GM18505 (cell line): Measurements from ENCODE around the gene CCDC81.
"Not testable (repeated sequence)": the region's sequence is repeated elsewhere in the genome, so short reads cannot be mapped to it uniquely, and the experiment has no call there.

ENCODE experiments used
- ATAC-seq: cut with Tn5 transposase; IDR thresholded peaks from one replicate; pipeline ENCODE4 v1.9.1; 2021; ENCODE audit not compliant: unreplicated experiment
- POLR2A ChIP-seq: IDR thresholded peaks from 4 replicates; pipeline ENCODE4 v1.6.1; 2011; ENCODE audit warnings: borderline replicate concordance; ENCODE audit not compliant: insufficient read depth, insufficient read length; ENCODE audit errors: extremely low read depth

Gene CCDC81

DNA sequence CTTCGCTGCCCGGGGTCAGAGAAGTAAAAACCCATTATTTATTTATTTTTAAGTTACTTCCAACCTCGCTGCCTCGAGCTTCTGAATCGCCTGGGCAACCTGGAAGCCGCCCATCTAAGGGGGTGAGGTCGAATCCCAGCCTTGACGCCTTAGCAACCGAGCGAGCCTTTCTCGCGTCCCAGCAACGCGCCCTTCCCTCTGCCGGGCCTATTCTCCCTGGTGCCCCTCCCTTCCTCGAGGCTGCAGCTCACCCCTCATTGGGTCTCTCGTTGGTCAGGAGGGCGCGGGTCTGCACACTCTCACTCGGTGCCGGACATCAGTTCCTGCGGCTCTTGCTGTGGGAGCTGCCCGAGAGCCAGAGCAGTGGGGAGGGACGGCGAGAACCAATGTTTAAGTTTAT lies at the start of gene CCDC81:
Gene CCDC81 (plus strand): TSS at position 302 of the 400 bp plus-strand sequence. CDS start 277 bp downstream, outside the sequence.
- ATAC-seq: no peak
- TF ChIP-seq POLR2A: no peak

DNA sequence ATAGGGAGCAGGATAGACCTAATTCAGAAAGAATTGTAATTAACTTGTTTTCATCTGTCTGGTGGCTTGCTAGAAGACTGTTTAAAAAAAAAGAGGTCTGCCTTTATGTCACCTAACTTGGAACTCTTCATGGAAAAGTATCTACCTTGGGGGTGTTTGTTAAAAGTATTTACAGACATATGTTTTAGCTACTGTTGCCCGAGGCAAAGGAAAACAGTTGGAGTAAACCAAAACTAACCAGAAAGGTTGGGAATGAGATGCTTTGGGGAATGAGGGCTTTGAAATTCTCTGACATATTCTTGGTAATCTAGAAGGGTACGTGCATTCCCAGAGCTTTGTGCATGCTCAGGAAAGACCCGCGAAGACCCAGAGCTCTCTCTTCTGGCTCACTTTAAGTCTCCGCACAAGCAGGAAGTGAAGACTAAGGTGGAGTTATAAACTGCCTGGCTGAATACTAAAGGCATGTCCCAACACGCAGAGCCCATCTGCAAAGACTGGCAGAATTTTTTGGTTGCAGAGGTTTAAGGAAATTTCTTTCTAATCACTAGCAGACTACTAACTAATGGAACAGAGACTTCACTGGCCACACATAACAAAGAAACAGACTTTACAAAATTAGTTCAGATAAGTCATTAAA lies 39.4 kb upstream of the CCDC81 start:
- no peak for TF ChIP-seq POLR2A
- no peak for ATAC-seq

DNA sequence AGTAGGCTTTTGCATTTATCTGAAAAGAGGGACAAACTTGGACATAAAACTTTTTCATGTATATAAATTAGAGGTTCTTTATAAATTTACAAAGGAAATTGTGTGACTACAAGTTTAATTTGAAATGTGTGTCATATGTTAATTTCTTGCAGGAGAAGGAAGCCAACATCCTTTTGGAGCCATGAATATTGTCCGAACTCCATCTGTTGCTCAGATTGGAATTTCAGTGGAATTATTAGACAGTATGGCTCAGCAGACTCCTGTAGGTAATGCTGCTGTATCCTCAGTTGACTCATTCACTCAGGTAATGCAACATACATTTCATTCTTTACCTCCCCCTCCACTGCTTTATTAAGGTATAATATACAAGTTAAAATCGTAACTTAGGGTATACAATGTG lies 37.5 kb upstream of the CCDC81 start:
- no peak for ATAC-seq
- no peak for TF ChIP-seq POLR2A

DNA sequence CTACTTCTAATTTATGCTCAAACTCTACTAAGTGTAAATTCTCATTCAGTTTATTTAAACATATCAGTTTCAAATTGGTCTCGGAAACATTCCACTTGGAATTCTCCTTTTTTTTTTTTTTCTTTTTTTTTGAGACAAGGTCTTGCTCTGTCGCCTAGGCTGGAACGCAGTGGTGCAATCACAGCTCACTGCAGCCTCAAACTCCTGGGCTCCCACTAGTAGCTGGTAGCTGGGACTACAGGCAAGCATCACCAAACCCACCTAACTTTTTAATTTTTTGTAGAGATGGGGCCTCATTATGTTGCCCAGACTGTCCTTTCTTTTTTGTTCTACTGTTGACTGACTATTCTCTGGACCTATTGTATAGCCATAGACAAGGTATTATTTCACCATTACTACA lies 33.3 kb upstream of the CCDC81 start:
- TF ChIP-seq POLR2A: no peak
- ATAC-seq: no peak

DNA sequence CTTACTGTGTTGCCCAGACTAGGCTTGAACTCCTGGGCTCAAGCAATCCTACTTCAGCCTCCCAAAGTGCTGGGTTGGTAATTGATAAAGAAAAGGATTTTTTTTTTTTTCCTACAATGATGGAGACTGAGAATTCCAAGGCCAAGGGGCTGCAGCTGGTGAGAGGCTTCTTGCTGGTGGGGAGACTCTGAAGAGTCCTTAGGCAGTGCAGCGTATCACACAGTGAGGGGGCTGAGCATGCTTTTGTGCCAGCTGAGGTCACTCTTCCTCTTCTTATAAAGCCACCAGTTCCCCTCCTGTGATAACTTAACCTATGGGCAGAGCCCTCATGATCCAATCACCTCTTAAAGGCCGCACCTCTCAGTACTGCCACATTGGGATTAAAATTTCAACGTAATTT lies 28.2 kb upstream of the CCDC81 start:
- no peak for TF ChIP-seq POLR2A
- no peak for ATAC-seq

DNA sequence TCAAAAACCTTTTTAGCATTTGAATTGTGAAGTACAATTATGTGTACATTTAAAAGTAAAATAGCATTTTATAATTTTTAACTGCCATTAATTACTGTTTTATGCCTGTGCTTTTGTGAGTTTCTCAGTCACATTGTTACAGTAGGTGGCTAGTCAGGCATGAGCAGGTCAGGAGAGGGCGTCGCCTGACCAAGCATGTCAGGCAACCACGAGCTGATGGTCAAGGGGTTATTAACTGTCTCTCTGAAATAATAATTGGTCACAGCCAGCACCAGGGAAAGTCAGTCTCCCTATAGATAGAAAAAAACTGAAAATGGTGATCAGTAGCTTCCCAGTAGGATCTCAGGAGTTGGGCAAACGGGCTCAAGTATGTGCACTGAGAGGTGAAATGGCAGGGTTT lies 19.4 kb upstream of the CCDC81 start:
- no peak for ATAC-seq
- TF ChIP-seq POLR2A: no peak

DNA sequence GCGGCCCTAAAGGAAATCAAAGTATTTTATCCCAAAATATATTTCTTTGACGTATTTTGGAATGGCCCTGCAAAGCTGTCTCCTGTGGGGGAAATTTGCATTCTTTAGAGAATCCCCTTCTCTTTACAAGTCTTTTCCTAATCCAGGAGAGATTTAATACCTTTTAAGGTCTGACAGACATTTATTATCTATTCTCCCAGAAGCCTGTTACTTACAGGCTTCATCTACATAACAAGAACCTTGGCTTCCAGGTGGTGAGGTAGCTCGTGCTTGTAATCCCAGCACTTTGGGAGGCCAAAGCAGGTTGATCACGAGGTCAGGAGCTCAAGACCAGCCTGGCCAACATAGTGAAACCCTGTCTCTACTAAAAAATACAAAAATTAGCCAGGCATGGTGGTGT lies 17.3 kb upstream of the CCDC81 start:
- ATAC-seq: not testable (repeated sequence)

DNA sequence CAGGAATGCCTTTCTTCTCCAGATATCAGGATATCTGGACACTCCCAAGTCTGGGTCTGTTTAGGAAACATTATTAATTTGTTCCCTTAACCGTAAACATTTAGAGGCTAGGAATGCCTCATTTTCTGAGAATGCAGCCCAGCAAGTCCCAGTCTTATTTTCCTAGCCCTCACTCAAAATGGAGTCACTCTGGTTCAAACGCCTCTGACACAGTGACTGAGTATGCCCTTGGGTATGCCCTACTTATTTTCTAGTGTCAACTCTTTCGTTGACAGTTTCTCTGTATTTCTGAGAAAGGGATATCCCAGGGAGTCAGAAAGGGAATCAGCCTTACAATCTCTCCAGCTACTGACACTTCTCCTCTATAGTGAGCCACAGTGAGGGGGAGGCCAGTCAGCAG lies 16.0 kb upstream of the CCDC81 start:
- ATAC-seq: no peak
- no peak for TF ChIP-seq POLR2A

DNA sequence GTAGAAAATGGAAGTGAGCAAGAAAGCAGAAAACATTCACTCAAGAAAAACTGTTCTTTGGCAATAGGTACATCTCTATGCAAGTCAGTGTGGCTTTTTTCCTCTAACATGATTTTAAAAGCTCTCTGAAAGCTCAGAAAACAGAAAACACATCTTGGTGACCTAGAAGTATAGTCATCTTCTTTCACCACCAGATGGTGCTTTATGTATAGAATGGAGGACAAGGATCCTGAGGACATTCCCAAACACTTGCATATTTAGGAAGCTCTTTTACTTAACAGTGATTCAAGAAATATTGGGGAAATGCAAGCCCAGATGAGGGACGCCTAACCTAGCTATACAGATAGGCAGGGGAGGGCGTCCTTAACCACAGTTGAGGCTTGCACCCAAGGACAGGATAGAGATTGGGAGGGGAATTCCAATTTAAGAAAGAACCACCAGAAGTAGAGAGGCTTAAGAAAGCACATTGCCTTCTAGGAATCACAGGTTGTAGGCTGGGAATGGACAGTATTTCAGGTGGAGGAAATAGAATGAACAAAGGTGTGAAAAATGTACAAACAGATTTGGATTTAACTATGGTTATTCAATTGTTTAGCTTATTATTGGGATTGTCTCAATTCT lies 13.8 kb upstream of the CCDC81 start:
- ATAC-seq: no peak
- TF ChIP-seq POLR2A: no peak

DNA sequence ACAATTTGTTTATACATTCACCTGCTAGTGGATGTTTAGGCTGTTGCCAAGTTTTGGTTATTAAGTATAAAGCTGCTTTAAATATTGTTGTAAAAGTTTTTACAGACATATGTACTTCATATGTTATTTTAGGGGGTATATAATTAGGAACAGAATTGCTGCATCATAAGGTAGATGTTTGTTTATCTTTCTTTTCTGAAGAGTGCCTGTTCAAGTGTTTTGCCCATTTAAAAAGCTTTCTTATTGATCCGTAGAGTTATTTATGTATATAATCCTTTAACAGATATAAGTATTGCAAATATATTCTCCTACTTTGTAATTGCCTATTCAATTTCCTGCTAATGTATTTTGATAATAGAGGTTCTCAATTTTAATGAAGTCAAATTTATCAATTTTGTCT lies 11.3 kb upstream of the CCDC81 start:
- TF ChIP-seq POLR2A: no peak
- no peak for ATAC-seq

DNA sequence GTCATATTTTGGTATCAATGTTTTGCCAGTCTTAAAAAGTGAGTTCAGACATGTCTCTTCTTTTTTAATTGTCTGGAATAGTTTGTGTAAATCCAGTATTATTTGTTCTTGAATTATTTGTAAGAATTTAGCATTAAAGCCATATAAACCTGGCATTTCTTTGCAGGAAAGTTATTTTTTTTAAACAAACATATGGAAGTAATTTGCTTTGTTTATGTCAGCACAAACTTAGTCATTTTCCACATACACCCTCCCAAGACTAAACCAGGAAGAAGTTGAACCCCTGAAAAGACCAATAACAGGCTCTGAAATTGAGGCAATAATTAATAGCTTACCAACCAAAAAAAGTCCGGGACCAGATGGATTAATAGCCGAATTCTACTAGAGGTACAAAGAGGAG lies 9.1 kb upstream of the CCDC81 start:
- ATAC-seq: no peak
- TF ChIP-seq POLR2A: no peak

DNA sequence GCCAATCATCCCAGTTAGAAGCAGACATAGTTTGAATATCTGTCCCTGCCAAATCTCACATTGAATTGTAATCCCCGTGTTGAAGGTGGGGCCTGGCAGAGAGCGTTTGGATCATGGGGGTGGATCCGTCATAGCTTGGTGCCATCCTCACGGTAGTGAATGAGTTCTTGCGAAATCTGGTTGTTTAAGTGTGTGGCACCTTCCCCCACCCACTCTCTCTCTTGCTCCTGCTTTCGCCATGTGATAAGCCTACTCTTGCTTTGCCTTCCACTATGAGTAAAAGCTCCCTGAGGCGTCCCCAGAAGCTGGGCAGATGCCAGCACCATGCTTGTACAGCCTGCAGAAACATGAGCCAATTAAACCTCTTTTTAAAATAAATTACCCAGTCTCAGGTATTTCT lies 5.0 kb upstream of the CCDC81 start:
- ATAC-seq: no peak
- no peak for TF ChIP-seq POLR2A

DNA sequence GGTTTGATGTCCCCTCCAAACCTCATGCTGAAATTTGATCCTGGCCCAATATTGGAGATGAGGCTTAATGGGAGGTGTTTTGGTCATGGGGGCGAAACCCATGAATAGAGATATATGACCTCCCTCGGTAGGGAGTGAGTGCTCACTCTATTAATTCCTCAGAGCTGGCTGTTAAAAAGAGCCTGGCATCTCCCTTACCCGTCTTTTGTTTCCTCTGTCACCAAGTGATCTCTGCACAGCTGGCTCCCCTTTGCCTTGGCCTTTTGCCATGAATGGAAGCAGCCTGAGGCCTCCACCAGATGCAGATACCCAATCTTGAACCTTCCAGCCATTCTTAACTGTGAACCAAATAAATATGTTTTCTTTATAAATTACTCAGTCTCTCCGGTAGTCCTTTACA lies 4.5 kb upstream of the CCDC81 start:
- TF ChIP-seq POLR2A: no peak
- ATAC-seq: no peak

DNA sequence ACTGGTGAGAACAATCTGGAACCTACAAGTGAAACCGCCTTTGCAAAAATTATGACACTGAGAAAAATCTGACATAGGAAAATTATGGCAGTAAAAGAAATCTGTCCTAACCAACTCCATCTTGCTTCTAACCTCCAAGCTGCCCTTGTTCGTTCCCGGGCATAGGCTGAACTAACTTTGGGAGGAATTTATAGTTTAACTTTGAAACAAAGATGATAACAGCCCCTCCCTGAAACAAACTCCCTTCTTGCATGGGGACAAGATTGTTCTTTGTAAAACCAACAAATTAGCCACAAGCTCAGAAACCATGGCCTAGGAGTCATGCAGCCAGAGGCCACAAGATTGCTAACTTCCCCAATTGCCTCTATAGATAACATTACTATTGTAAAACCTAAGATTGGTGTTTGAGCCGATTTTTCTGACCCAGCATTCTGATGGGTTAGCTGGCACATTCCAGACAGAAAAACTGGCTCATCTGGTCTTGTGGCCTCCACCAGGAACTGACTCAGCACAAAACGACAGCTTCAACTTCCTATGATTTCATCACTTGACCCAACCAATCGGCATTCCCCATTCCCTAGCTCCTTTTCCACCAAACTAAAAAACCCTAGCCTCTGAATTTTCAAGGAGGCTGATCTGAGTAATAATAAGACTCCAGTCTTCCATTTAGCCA lies 3.6 kb upstream of the CCDC81 start:
- no peak for ATAC-seq
- TF ChIP-seq POLR2A: no peak
